ENCODE data around the gene CCDC86.

- no peak for TF ChIP-seq CTCF (IDR thresholded peaks at IDR 0.05)
- TF ChIP-seq POLR2A (IDR thresholded peaks at IDR 0.05): no peak
These were observed 1.2 kb upstream of the CCDC86 start for GRCh38 chr11:60840470-60841430.

Data from vagina (tissue), 2 donors.